ENCODE data around the gene PANK2. TPM values are rescaled to one million over a fixed set of nuclear protein-coding genes. Genes with fewer than 3 reads are reported as not detected.

PANK2 gene
- total RNA-seq, 1 donor from 2014 or later: 32.5 TPM

Other genes with a start within 250 kb of the PANK2 start
- gene GFRA4, start 226.0 kb upstream of the PANK2 start, total RNA-seq: not detected
- 67.3 TPM for gene ADAM33, start 207.4 kb upstream of the PANK2 start, total RNA-seq
- gene SIGLEC1, start 176.8 kb upstream of the PANK2 start, total RNA-seq: 8.2 TPM
- gene HSPA12B, start 156.7 kb upstream of the PANK2 start, total RNA-seq: 5.4 TPM
- gene ADISSP, start 121.6 kb upstream of the PANK2 start, total RNA-seq: 61.1 TPM
- 0.75 TPM for gene SPEF1, start 107.9 kb upstream of the PANK2 start, total RNA-seq
- 109 TPM for gene CENPB, start 102.6 kb upstream of the PANK2 start, total RNA-seq
- 38.9 TPM for gene CDC25B, start 93.1 kb upstream of the PANK2 start, total RNA-seq
- 16.2 TPM for gene AP5S1, start 68.8 kb upstream of the PANK2 start, total RNA-seq
- 44.9 TPM for gene MAVS, start 42.6 kb upstream of the PANK2 start, total RNA-seq
- gene RNF24, start 126.2 kb downstream of the PANK2 start, total RNA-seq: 9.4 TPM

Measured in mucosa of gallbladder (tissue), 1 donor.